Activated CD8-positive, alpha-beta T cell treated with anti-CD3 and anti-CD28 coated beads for 36 hours (primary cell): ENCODE results near the gene RHOXF2. TPM values are rescaled to one million over a fixed set of nuclear protein-coding genes. Genes with fewer than 3 reads are reported as not detected.
"Not testable (repeated sequence)": the region's sequence is repeated elsewhere in the genome, so short reads cannot be mapped to it uniquely, and the experiment has no call there.

ENCODE experiments used
- ATAC-seq: fragments of 200-7000 bp; cut with Tn5 transposase; one replicate; pipeline ENCODE4 v1.10.0; 2021; ENCODE audit warnings: mild to moderate bottlenecking, moderate library complexity
- CTCF ChIA-PET: fragments of 350-600 bp; sonication (Branson Sonifier 250); formaldehyde crosslinking; loops from one replicate; lab custom pipeline; 2021; ENCODE audit warnings: antibody characterized with exemption; lab: Charles Lee
- POLR2A ChIA-PET: fragments of 350-600 bp; sonication (Branson Sonifier 250); formaldehyde crosslinking; loops from one replicate; lab custom pipeline; 2021; ENCODE audit warnings: antibody characterized with exemption; lab: Charles Lee
- DNase-seq: peaks from one replicate; pipeline ENCODE4 v3.0.0-alpha.2; 2020
- H3K27ac Mint-ChIP-seq: one replicate; pipeline ENCODE4 v1.8.0; 2021; ENCODE audit warnings: mild to moderate bottlenecking, mixed read lengths
- H3K27me3 Mint-ChIP-seq: one replicate; pipeline ENCODE4 v1.8.0; 2021; ENCODE audit warnings: mixed read lengths
- H3K36me3 Mint-ChIP-seq: one replicate; pipeline ENCODE4 v1.8.0; 2021; ENCODE audit warnings: low read depth, mixed read lengths
- H3K4me1 Mint-ChIP-seq: one replicate; pipeline ENCODE4 v1.8.0; 2021; ENCODE audit warnings: low read depth, mixed read lengths
- H3K4me3 Mint-ChIP-seq: one replicate; pipeline ENCODE4 v1.8.0; 2021; ENCODE audit warnings: mild to moderate bottlenecking, moderate library complexity, mixed read lengths
- H3K9me3 Mint-ChIP-seq: one replicate; pipeline ENCODE4 v1.8.0; 2021; ENCODE audit warnings: mixed read lengths
- CTCF ChIP-seq: fragments of 200-600 bp; IDR thresholded peaks from one replicate; pipeline ENCODE4 v1.8.0; 2022; ENCODE audit warnings: antibody characterized with exemption, mild to moderate bottlenecking
- intact Hi-C: fragments of 100-400 bp; cut with micrococcal nuclease; formaldehyde crosslinking; loops from one replicate; pipeline ENCODE4 v1.10.0; 2022
- total RNA-seq, 2 experiments: library from RNA; stranded (reverse); gene quantifications; one replicate each; pipeline ENCODE4 v1.2.3, GENCODE V29; 2021

The RHOXF2 gene
- not detected for total RNA-seq

GRCh38 chrX:120158313-120158712 lies at the start of gene RHOXF2:
TSS of gene RHOXF2 (plus strand) at chrX:120158613. CDS start at chrX:120158751, 138 bp downstream.
- H3K9me3 Mint-ChIP-seq, CTCF ChIA-PET, H3K36me3 Mint-ChIP-seq, POLR2A ChIA-PET, intact Hi-C loops, H3K27ac Mint-ChIP-seq, H3K4me3 Mint-ChIP-seq, DNase-seq, H3K27me3 Mint-ChIP-seq, ATAC-seq, H3K4me1 Mint-ChIP-seq: not testable (repeated sequence)

- H3K27ac Mint-ChIP-seq, result no peak overlapping the region
- no peak for TF ChIP-seq CTCF
- no peaks in the 10 kb centered on the region for H3K4me1 Mint-ChIP-seq
- no peaks in the 10 kb centered on the region for H3K9me3 Mint-ChIP-seq
- ChIA-PET CTCF (no interaction called here), POLR2A (no interaction called here)
- intact Hi-C loops, result no loop called here
- H3K36me3 Mint-ChIP-seq, result no peaks in the 10 kb centered on the region
- H3K27me3 Mint-ChIP-seq, result no peaks in the 10 kb centered on the region
- no peak overlapping the region for H3K4me3 Mint-ChIP-seq
- ATAC-seq, result no peak
- no peak for DNase-seq
These were observed 49.0 kb upstream of the RHOXF2 start for GRCh38 chrX:120109378-120109777.

GRCh38 chrX:120111611-120112010 lies 46.8 kb upstream of the RHOXF2 start:
- DNase-seq (no peak), ATAC-seq (no peak)
- no peak for TF ChIP-seq CTCF
- CTCF ChIA-PET, result no interaction called here
- Mint-ChIP-seq H3K9me3 (no peaks in the 10 kb centered on the region), H3K36me3 (no peaks in the 10 kb centered on the region), H3K4me1 (no peaks in the 10 kb centered on the region), H3K27me3 (no peaks in the 10 kb centered on the region), H3K27ac (no peak overlapping the region), H3K4me3 (no peak overlapping the region)
- intact Hi-C loops, result no loop called here
- POLR2A ChIA-PET, result no interaction called here

- no peak for TF ChIP-seq CTCF
- DNase-seq, result no peak
- Mint-ChIP-seq H3K9me3 (no peaks in the 10 kb centered on the region), H3K36me3 (no peaks in the 10 kb centered on the region), H3K27ac (no peak within 1 kb of the TSS), H3K27me3 (no peaks in the 10 kb centered on the region), H3K4me3 (no peak within 1 kb of the TSS), H3K4me1 (no peaks in the 10 kb centered on the region)
- ChIA-PET CTCF (no interaction called here), POLR2A (no interaction called here)
- intact Hi-C loops, result no loop called here
- no peak for ATAC-seq
These were observed 42.9 kb upstream of the RHOXF2 start, which contains the start of gene RHOXF1 for GRCh38 chrX:120115438-120115963. TSS of gene RHOXF1 (minus strand) at chrX:120115913. CDS start at chrX:120115862, 51 bp downstream.

- CTCF ChIA-PET, result interaction anchor here (1.2 kb wide), 1 partner anchor 10 kb away, joined by 3 read pairs; no protein-coding TSS in a partner anchor
These were observed 38.2 kb upstream of the RHOXF2 start for GRCh38 chrX:120120223-120120622.

More at GRCh38 chrX:120120223-120120622, 38.2 kb upstream of the RHOXF2 start:
- no peak for TF ChIP-seq CTCF
- peaks cover 2% of the 10 kb centered on the region for H3K4me1 Mint-ChIP-seq
- no peaks in the 10 kb centered on the region for H3K36me3 Mint-ChIP-seq
- no peaks in the 10 kb centered on the region for H3K27me3 Mint-ChIP-seq
- no peak overlapping the region for H3K27ac Mint-ChIP-seq
- intact Hi-C loops, result no loop called here
- DNase-seq, result no peak
- POLR2A ChIA-PET, result no interaction called here
- ATAC-seq, result no peak
- no peaks in the 10 kb centered on the region for H3K9me3 Mint-ChIP-seq
- H3K4me3 Mint-ChIP-seq, result no peak overlapping the region
